ENCODE measurements around the gene P2RX3.

P2RX3 gene

DNA sequence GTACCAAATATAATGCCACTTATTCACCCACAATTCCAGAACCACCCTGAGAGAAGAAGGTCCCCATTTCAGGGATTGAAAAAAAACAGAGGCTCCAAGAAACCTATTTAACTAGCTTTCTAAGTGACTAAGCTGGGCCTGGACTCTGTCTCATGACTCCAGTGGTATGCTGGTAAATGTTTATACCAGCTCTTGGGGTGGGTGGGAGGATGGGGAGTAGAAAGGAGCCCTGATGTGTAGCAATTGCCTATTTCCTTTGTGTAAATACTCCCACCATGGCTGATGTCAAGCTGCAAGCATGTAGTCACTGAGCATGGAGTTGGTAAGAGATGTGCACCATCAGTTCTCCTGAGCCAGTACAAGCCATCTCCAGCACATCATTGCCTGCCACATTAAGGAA, 40.0 kb downstream of the P2RX3 start:
- no peak for TF ChIP-seq CTCF (IDR thresholded peaks at IDR 0.05; ENCODE audit: insufficient read depth, low read length, poor library complexity, severe bottlenecking)
- H3K27me3 ChIP-seq (replicated peaks; ENCODE audit: control insufficient read depth, insufficient read depth, low read length): no peaks in the 10 kb centered on the region
- no peaks in the 10 kb centered on the region for H3K36me3 ChIP-seq (ENCODE audit: control insufficient read depth, insufficient read depth, low read length)
- no peak for DNase-seq (ENCODE audit: extremely low read depth, insufficient read length)
- no peak overlapping the region for H3K4me3 ChIP-seq (replicated peaks; ENCODE audit: low read depth, low read length)

DNA sequence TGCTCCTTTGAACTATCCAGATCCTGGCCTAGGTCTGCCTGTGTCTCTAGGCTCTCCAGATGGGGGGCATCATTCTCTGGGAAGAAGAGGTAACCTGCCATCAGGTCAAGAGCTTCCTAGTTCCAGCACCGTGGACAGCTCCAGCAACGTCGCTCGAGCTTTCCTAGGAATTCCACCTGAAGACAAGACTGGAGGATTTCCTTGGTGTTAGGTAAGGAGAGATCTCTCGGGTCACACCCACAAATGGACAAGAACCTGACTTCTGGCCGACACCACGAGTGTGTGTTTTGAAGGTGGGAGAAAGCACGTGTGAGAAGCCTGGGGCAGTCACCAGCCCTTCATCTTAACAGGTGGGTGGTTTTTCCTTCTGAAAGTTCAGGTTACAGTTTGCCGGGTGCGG, 41.6 kb downstream of the P2RX3 start:
- TF ChIP-seq CTCF (IDR thresholded peaks at IDR 0.05; ENCODE audit: insufficient read depth, low read length, poor library complexity, severe bottlenecking): no peak
- DNase-seq (ENCODE audit: extremely low read depth, insufficient read length): no peak
- no peak overlapping the region for H3K4me3 ChIP-seq (replicated peaks; ENCODE audit: low read depth, low read length)
- H3K36me3 ChIP-seq (ENCODE audit: control insufficient read depth, insufficient read depth, low read length): no peaks in the 10 kb centered on the region
- H3K27me3 ChIP-seq (replicated peaks; ENCODE audit: control insufficient read depth, insufficient read depth, low read length): no peaks in the 10 kb centered on the region

DNA sequence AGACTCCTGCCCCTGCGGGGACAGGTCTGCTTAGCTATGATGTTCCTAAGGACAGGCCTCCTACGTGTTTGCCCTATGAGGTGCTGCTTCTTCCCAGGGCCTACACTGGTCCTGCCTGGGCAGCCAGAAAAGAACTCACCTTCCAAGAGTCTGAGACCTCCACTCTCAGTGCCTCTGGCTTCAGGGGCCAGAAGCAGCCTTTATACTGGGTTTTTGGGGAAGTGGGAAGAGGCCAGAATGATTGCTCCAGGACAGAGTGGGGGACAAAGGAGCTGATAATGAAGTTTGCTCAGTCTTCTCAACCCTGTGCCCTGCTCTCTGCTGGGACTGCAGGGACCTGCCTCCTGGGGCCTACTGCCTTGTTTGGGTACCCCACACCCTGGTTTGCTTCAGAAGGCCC, 42.8 kb downstream of the P2RX3 start, which contains the start of gene PRG3:
PRG3 (minus strand) TSS at position 176 of the 400 bp plus-strand sequence. CDS start 442 bp downstream, outside the sequence.
- TF ChIP-seq CTCF (IDR thresholded peaks at IDR 0.05; ENCODE audit: insufficient read depth, low read length, poor library complexity, severe bottlenecking): no peak
- Histone ChIP-seq H3K36me3 (ENCODE audit: control insufficient read depth, insufficient read depth, low read length) (no peaks in the 10 kb centered on the region), H3K27me3 (replicated peaks; ENCODE audit: control insufficient read depth, insufficient read depth, low read length) (no peaks in the 10 kb centered on the region), H3K4me3 (replicated peaks; ENCODE audit: low read depth, low read length) (no peak within 1 kb of the TSS)
- no peak for DNase-seq (ENCODE audit: extremely low read depth, insufficient read length)

GRCh38 chr11:57386178-57386940, 48.2 kb downstream of the P2RX3 start:
- no peak for DNase-seq (ENCODE audit: extremely low read depth, insufficient read length)
- Histone ChIP-seq H3K4me3 (replicated peaks; ENCODE audit: low read depth, low read length) (no peak overlapping the region), H3K27me3 (replicated peaks; ENCODE audit: control insufficient read depth, insufficient read depth, low read length) (no peaks in the 10 kb centered on the region), H3K36me3 (ENCODE audit: control insufficient read depth, insufficient read depth, low read length) (no peaks in the 10 kb centered on the region)
- TF ChIP-seq CTCF (IDR thresholded peaks at IDR 0.05; ENCODE audit: insufficient read depth, low read length, poor library complexity, severe bottlenecking): no peak

DNA sequence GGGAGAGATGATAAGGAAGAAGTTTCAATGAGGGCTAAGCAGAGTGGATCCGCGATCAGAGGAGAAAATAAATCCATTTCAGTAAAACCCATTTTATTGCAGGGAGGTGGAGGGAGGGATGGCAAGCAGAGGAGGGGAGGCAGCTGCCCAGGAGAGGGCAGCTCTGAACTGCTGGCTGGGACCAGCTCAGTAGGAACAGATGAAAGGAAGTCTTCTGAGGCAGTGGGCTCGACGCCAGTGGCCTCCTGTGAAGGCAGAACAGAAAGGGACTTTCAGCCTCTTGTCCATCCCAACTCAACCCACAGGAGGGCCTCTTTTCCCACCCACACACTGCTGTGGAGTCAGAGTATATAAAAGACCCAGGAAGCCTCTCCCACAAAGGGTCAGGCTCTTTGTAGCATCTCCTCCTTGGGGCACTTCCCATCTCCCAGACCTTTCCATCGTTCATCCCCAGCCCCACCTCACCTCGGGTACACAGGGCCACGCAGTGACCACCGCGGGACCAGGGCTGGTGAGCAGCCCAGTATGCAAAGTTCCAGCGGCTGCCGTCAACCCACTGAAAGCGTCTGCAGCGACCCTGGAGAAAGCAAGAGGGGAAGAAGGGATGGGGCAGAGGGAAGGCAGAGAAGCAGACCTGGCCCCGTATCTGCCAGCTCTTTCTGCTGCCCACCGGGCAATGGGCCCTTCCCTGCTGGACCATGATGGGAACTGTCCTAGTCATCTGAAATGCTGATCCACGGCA, 49.3 kb downstream of the P2RX3 start:
- H3K4me3 ChIP-seq (replicated peaks; ENCODE audit: low read depth, low read length): no peak overlapping the region
- H3K27me3 ChIP-seq (replicated peaks; ENCODE audit: control insufficient read depth, insufficient read depth, low read length): no peaks in the 10 kb centered on the region
- TF ChIP-seq CTCF (IDR thresholded peaks at IDR 0.05; ENCODE audit: insufficient read depth, low read length, poor library complexity, severe bottlenecking): no peak
- no peak for DNase-seq (ENCODE audit: extremely low read depth, insufficient read length)
- H3K36me3 ChIP-seq (ENCODE audit: control insufficient read depth, insufficient read depth, low read length): no peaks in the 10 kb centered on the region

Data from GM06990 (cell line).